Mesenchymal stem cell (in vitro differentiated cells and primary cell): Measurements from ENCODE around the gene CCL4. TPM values are rescaled to one million over a fixed set of nuclear protein-coding genes. Genes with fewer than 3 reads are reported as not detected.
"Not testable (repeated sequence)": the region's sequence is repeated elsewhere in the genome, so short reads cannot be mapped to it uniquely, and the experiment has no call there.

Experiments
- DNase-seq: peaks from one replicate; pipeline ENCODE4 v3.0.0-alpha.2; 2013
- H2AFZ ChIP-seq: one replicate; pipeline ENCODE4 v1.6.1; 2013; ENCODE audit warnings: low read depth, mild to moderate bottlenecking, control low read depth, inconsistent platforms, low read length, moderate library complexity
- H2AK5ac ChIP-seq: 2 replicates; pipeline ENCODE4 v1.6.1; 2013; ENCODE audit warnings: low read length, moderate library complexity, mild to moderate bottlenecking, inconsistent platforms; ENCODE audit not compliant: severe bottlenecking
- H2BK120ac ChIP-seq: one replicate; pipeline ENCODE4 v1.6.1; 2013; ENCODE audit warnings: low read depth, mild to moderate bottlenecking, inconsistent platforms, low read length, moderate library complexity
- H2BK12ac ChIP-seq, 2 experiments: one replicate each; pipeline ENCODE4 v1.6.1; 2013; ENCODE audit warnings: inconsistent platforms in 2 of 2, low read length in 2 of 2, mild to moderate bottlenecking in 2 of 2, moderate library complexity in 2 of 2, control low read depth in 1 of 2
- H2BK15ac ChIP-seq: one replicate; pipeline ENCODE4 v1.6.1; 2013; ENCODE audit warnings: mild to moderate bottlenecking, low read depth, inconsistent platforms; ENCODE audit not compliant: poor library complexity, severe bottlenecking
- H2BK5ac ChIP-seq: 2 replicates; pipeline ENCODE4 v1.6.1; 2013; ENCODE audit warnings: low read depth, mild to moderate bottlenecking, low read length, control low read depth, inconsistent platforms; ENCODE audit not compliant: poor library complexity, severe bottlenecking
- H3K14ac ChIP-seq, 2 experiments: one replicate each; pipeline ENCODE4 v1.6.1; 2013; ENCODE audit warnings: inconsistent platforms in 2 of 2, low read length in 2 of 2, control low read depth in 1 of 2, mild to moderate bottlenecking in 1 of 2, moderate library complexity in 1 of 2
- H3K18ac ChIP-seq, 2 experiments: one replicate each; pipeline ENCODE4 v1.6.1; 2013; ENCODE audit warnings: inconsistent platforms in 2 of 2, low read length in 2 of 2, control low read depth in 1 of 2, low read depth in 1 of 2, mild to moderate bottlenecking in 1 of 2
- H3K23ac ChIP-seq, 2 experiments: one replicate each; pipeline ENCODE4 v1.6.1; 2013; ENCODE audit warnings: inconsistent platforms in 2 of 2, low read length in 2 of 2, mild to moderate bottlenecking in 2 of 2, moderate library complexity in 2 of 2, control low read depth in 1 of 2
- H3K27ac ChIP-seq: 2 replicates; pipeline ENCODE4 v1.5.1; 2013; ENCODE audit warnings: mild to moderate bottlenecking, moderate library complexity, low read length, control low read depth, inconsistent platforms; ENCODE audit not compliant: poor library complexity, severe bottlenecking
- H3K27me3 ChIP-seq, 2 experiments: 2 replicates each; pipeline versions ENCODE4 v1.6.1 to v1.7.0; 2013; ENCODE audit warnings: low read length in 2 of 2, mild to moderate bottlenecking in 2 of 2, moderate library complexity in 2 of 2, control low read depth in 1 of 2, inconsistent platforms in 1 of 2; ENCODE audit not compliant: control insufficient read depth in 1 of 2, insufficient read depth in 1 of 2
- H3K36me3 ChIP-seq, 2 experiments: 2 replicates each; pipeline versions ENCODE4 v1.6.1 to v1.7.0; 2013; ENCODE audit warnings: low read length in 2 of 2, control low read depth in 1 of 2, inconsistent platforms in 1 of 2, low read depth in 1 of 2, mild to moderate bottlenecking in 1 of 2; ENCODE audit not compliant: insufficient read depth in 2 of 2, control insufficient read depth in 1 of 2
- H3K4ac ChIP-seq, 2 experiments: one replicate each; pipeline ENCODE4 v1.6.1; 2013; ENCODE audit warnings: inconsistent platforms in 2 of 2, low read length in 2 of 2, mild to moderate bottlenecking in 2 of 2, moderate library complexity in 2 of 2, control low read depth in 1 of 2, low read depth in 1 of 2
- H3K4me1 ChIP-seq: 2 replicates; pipeline ENCODE4 v1.6.1; 2013; ENCODE audit warnings: low read depth, low read length, control low read depth; ENCODE audit not compliant: control insufficient read depth, insufficient read depth
- H3K4me2 ChIP-seq: 2 replicates; pipeline ENCODE4 v1.6.1; 2013; ENCODE audit warnings: low read length, mild to moderate bottlenecking, inconsistent platforms; ENCODE audit not compliant: poor library complexity, severe bottlenecking
- H3K4me3 ChIP-seq, 2 experiments: 2 replicates each; pipeline versions ENCODE4 v1.5.1 to v1.7.0; 2013; ENCODE audit warnings: low read length in 2 of 2, mild to moderate bottlenecking in 2 of 2, control low read depth in 1 of 2, low read depth in 1 of 2; ENCODE audit not compliant: insufficient read depth in 1 of 2
- H3K79me1 ChIP-seq: replicated peaks from 2 replicates; pipeline ENCODE4 v1.6.1; 2013; ENCODE audit warnings: mild to moderate bottlenecking, control low read depth, low read length, inconsistent platforms; ENCODE audit not compliant: poor library complexity, severe bottlenecking
- H3K9ac ChIP-seq: 2 replicates; pipeline ENCODE4 v1.7.0; 2013; ENCODE audit warnings: mild to moderate bottlenecking, low read length, moderate library complexity
- H3K9me3 ChIP-seq: 2 replicates; pipeline ENCODE4 v1.7.0; 2013; ENCODE audit warnings: mild to moderate bottlenecking, low read length; ENCODE audit not compliant: control insufficient read depth
- H4K8ac ChIP-seq: one replicate; pipeline ENCODE4 v1.6.1; 2013; ENCODE audit warnings: inconsistent platforms, mild to moderate bottlenecking, low read length, moderate library complexity
- H4K91ac ChIP-seq: one replicate; pipeline ENCODE4 v1.6.1; 2013; ENCODE audit warnings: mild to moderate bottlenecking, low read length, inconsistent platforms
- WGBS: methylation state at CpG from one replicate; pipeline ENCODE4 v1.1.7; 2013; ENCODE audit warnings: mixed read lengths; 5-methylcytosine and 5-hydroxymethylcytosine counted together
- polyA plus RNA-seq, 2 experiments: library from polyadenylated mRNA; stranded (reverse); fragments of 200-250 nt; gene quantifications; one replicate each; pipeline ENCODE4 v1.2.3, GENCODE V29; 2013

The CCL4 gene
- not detected for polyA plus RNA-seq (2013, experiment 1 of 2)
- polyA plus RNA-seq (2013, experiment 2 of 2), result not detected

- not testable (repeated sequence) for H3K4me3 ChIP-seq, H2AFZ ChIP-seq, H2AK5ac ChIP-seq, H2BK120ac ChIP-seq, H3K18ac ChIP-seq, H4K8ac ChIP-seq, H3K23ac ChIP-seq, H3K9me3 ChIP-seq, H3K14ac ChIP-seq, H3K4me1 ChIP-seq, H3K4ac ChIP-seq, H2BK5ac ChIP-seq, H2BK15ac ChIP-seq, H2BK12ac ChIP-seq, H3K79me1 ChIP-seq, DNase-seq, H3K36me3 ChIP-seq, H4K91ac ChIP-seq, H3K4me2 ChIP-seq, H3K9ac ChIP-seq, H3K27ac ChIP-seq
- WGBS, result 76% methylated on average over 6 of the region's 6 CpGs
- H3K27me3 ChIP-seq, result peaks cover 0 to 38% of the 10 kb centered on the region in 2 experiments
Observed at GRCh38 chr17:36103401-36103975, at the start of gene CCL4. Gene CCL4 (plus strand): TSS chr17:36103827. CDS start chr17:36103906, 79 bp downstream.

- no peak for DNase-seq
- no peaks in the 10 kb centered on the region for H3K36me3 ChIP-seq
- H3K27ac ChIP-seq, result no peak overlapping the region
- no peak overlapping the region for H2AK5ac ChIP-seq
- no peak overlapping the region for H2BK12ac ChIP-seq
- H3K4me2 ChIP-seq, result no peak overlapping the region
- no peak overlapping the region for H3K4me3 ChIP-seq
- no peak overlapping the region for H2BK120ac ChIP-seq
- H2AFZ ChIP-seq, result no peak overlapping the region
- H2BK5ac ChIP-seq, result no peak overlapping the region
- H4K91ac ChIP-seq, result no peak overlapping the region
- no peak overlapping the region for H3K9ac ChIP-seq
- H3K14ac ChIP-seq, result no peak overlapping the region
- H3K9me3 ChIP-seq, result peaks cover 3% of the 10 kb centered on the region
- H2BK15ac ChIP-seq, result no peak overlapping the region
- H3K18ac ChIP-seq, result no peak overlapping the region
- no peak overlapping the region for H4K8ac ChIP-seq
- H3K27me3 ChIP-seq, result peaks cover 0 to under 1% of the 10 kb centered on the region in 2 experiments
- H3K4ac ChIP-seq, result no peak overlapping the region
- no peaks in the 10 kb centered on the region for H3K4me1 ChIP-seq
- H3K79me1 ChIP-seq, result no peaks in the 10 kb centered on the region
- no peak overlapping the region for H3K23ac ChIP-seq
- WGBS, result no CpG with 5 or more reads among the region's 2 CpGs
Observed at GRCh38 chr17:36055171-36055570, 48.5 kb upstream of the CCL4 start.

GRCh38 chr17:36055921-36056520 lies 47.6 kb upstream of the CCL4 start:
- H2BK12ac ChIP-seq, result no peak overlapping the region
- no peak overlapping the region for H3K23ac ChIP-seq
- H3K27me3 ChIP-seq, result peaks cover 0 to 2% of the 10 kb centered on the region in 2 experiments
- H2AK5ac ChIP-seq, result no peak overlapping the region
- H4K91ac ChIP-seq, result no peak overlapping the region
- no peak overlapping the region for H3K14ac ChIP-seq
- H2AFZ ChIP-seq, result no peak overlapping the region
- 59% methylated on average over 2 of the region's 4 CpGs for WGBS
- no peak overlapping the region for H3K27ac ChIP-seq
- H4K8ac ChIP-seq, result no peak overlapping the region
- no peak overlapping the region for H3K18ac ChIP-seq
- no peaks in the 10 kb centered on the region for H3K4me1 ChIP-seq
- no peak overlapping the region for H2BK120ac ChIP-seq
- H3K4ac ChIP-seq, result no peak overlapping the region
- no peak for DNase-seq
- no peak overlapping the region for H3K4me2 ChIP-seq
- no peaks in the 10 kb centered on the region for H3K36me3 ChIP-seq
- H3K9ac ChIP-seq, result no peak overlapping the region
- H3K9me3 ChIP-seq, result peaks cover 3% of the 10 kb centered on the region
- no peak overlapping the region for H2BK5ac ChIP-seq
- no peaks in the 10 kb centered on the region for H3K79me1 ChIP-seq
- no peak overlapping the region for H3K4me3 ChIP-seq
- H2BK15ac ChIP-seq, result no peak overlapping the region

- Histone ChIP-seq H2BK5ac (no peak overlapping the region), H3K4ac (no peak overlapping the region), H4K8ac (no peak overlapping the region), H3K9me3 (peaks cover 3% of the 10 kb centered on the region), H2BK120ac (no peak overlapping the region), H3K18ac (no peak overlapping the region), H3K23ac (no peak overlapping the region), H3K27me3 (peaks cover 0 to 2% of the 10 kb centered on the region in 2 experiments), H3K79me1 (no peaks in the 10 kb centered on the region), H3K4me3 (no peak overlapping the region), H3K14ac (no peak overlapping the region), H2BK12ac (no peak overlapping the region), H3K4me1 (no peaks in the 10 kb centered on the region), H3K9ac (no peak overlapping the region), H3K27ac (no peak overlapping the region), H4K91ac (no peak overlapping the region), H3K4me2 (no peak overlapping the region), H2AFZ (no peak overlapping the region), H2BK15ac (no peak overlapping the region), H2AK5ac (no peak overlapping the region), H3K36me3 (no peaks in the 10 kb centered on the region)
- DNase-seq, result no peak
Observed at GRCh38 chr17:36057911-36058310, 45.7 kb upstream of the CCL4 start.
